SU-DHL-6 (cell line): ENCODE data around the gene FOXS1.

Source experiments
- H2AFZ ChIP-seq: fragments of 200-600 bp; sonication (generic); 2 replicates; pipeline ENCODE4 v1.6.1; 2014; ENCODE audit warnings: low read depth, mild to moderate bottlenecking, moderate library complexity, mixed read lengths, antibody characterized with exemption, low read length; ENCODE audit not compliant: severe bottlenecking
- H3F3A ChIP-seq: fragments of 200-600 bp; shearing (Covaris generic); 2 replicates; pipeline ENCODE4 v1.6.0; 2016; ENCODE audit warnings: antibody characterized with exemption, mild to moderate bottlenecking; ENCODE audit not compliant: insufficient read depth
- H3K27ac ChIP-seq: fragments of 200-600 bp; sonication (generic); 2 replicates; pipeline ENCODE4 v1.5.1; 2016; ENCODE audit warnings: low read depth, mild to moderate bottlenecking, low read length, moderate library complexity, mixed read lengths
- H3K27me3 ChIP-seq: fragments of 200-600 bp; sonication (generic), shearing (Covaris generic); 2 replicates; pipeline ENCODE4 v1.6.0; 2014; ENCODE audit warnings: mild to moderate bottlenecking, low read length
- H3K36me3 ChIP-seq: fragments of 200-600 bp; sonication (generic); 2 replicates; pipeline ENCODE4 v1.6.1; 2014; ENCODE audit warnings: mild to moderate bottlenecking, low read length, mixed read lengths
- H3K4me2 ChIP-seq: fragments of 300-600, 200-600 bp; shearing (Covaris generic), sonication (generic); 2 replicates; pipeline ENCODE4 v1.6.0; 2014; ENCODE audit warnings: low read length, low read depth, mild to moderate bottlenecking; ENCODE audit not compliant: poor library complexity, severe bottlenecking
- H3K4me3 ChIP-seq: fragments of 200-600 bp; sonication (generic); 2 replicates; pipeline ENCODE4 v1.5.1; 2014; ENCODE audit warnings: antibody characterized with exemption, low read length, mild to moderate bottlenecking, mixed read lengths; ENCODE audit not compliant: insufficient read depth, poor library complexity, severe bottlenecking
- H3K79me2 ChIP-seq: fragments of 200-600 bp; sonication (generic); 2 replicates; pipeline ENCODE4 v1.6.1; 2014; ENCODE audit warnings: mild to moderate bottlenecking, low read length, moderate library complexity; ENCODE audit not compliant: insufficient read depth
- H3K9ac ChIP-seq: fragments of 200-600 bp; sonication (generic); 2 replicates; pipeline ENCODE4 v1.7.0; 2014; ENCODE audit warnings: mild to moderate bottlenecking, low read length
- H3K9me2 ChIP-seq: fragments of 200-600 bp; sonication (generic); replicated peaks from 2 replicates; pipeline ENCODE4 v1.6.1; 2014; ENCODE audit warnings: low read length; ENCODE audit not compliant: insufficient read depth
- H3K9me3 ChIP-seq: fragments of 200-600 bp; sonication (generic); 2 replicates; pipeline ENCODE4 v1.6.1; 2014; ENCODE audit warnings: low read length, mixed read lengths; ENCODE audit not compliant: insufficient read depth
- H4K20me1 ChIP-seq: fragments of 200-600 bp; sonication (generic); 2 replicates; pipeline ENCODE4 v1.6.1; 2014; ENCODE audit warnings: low read depth, mild to moderate bottlenecking, antibody characterized with exemption, low read length, moderate library complexity, mixed read lengths
- CTCF ChIP-seq: fragments of 200-600 bp; sonication (generic); IDR thresholded peaks from one replicate; pipeline ENCODE4 v1.5.1; 2017; ENCODE audit warnings: antibody characterized with exemption, mild to moderate bottlenecking, low read length, moderate library complexity; ENCODE audit not compliant: insufficient read depth, poor library complexity, severe bottlenecking
- EZH2phosphoT487 ChIP-seq: fragments of 200-600 bp; sonication (generic), shearing (Covaris generic); conservative IDR thresholded peaks from 2 replicates; pipeline ENCODE4 v1.6.1; 2018; ENCODE audit warnings: mild to moderate bottlenecking, antibody characterized with exemption, low read length, moderate library complexity, mixed read lengths

FOXS1 gene

GRCh38 chr20:31870726-31871617 is 25.6 kb upstream of the FOXS1 start:
- Histone ChIP-seq H3F3A (no peaks in the 10 kb centered on the region), H3K36me3 (no peaks in the 10 kb centered on the region), H3K79me2 (no peaks in the 10 kb centered on the region), H3K4me2 (peak overlapping the region; percentile 58), H3K27me3 (no peaks in the 10 kb centered on the region), H3K27ac (no peak overlapping the region), H2AFZ (peak overlapping the region; percentile 92), H3K9ac (peak overlapping the region; percentile 56), H3K4me3 (peak overlapping the region; percentile 47), H4K20me1 (no peaks in the 10 kb centered on the region), H3K9me3 (no peaks in the 10 kb centered on the region), H3K9me2 (no peaks in the 10 kb centered on the region)
- TF ChIP-seq CTCF (no peak), EZH2phosphoT487 (no peak)

DNA sequence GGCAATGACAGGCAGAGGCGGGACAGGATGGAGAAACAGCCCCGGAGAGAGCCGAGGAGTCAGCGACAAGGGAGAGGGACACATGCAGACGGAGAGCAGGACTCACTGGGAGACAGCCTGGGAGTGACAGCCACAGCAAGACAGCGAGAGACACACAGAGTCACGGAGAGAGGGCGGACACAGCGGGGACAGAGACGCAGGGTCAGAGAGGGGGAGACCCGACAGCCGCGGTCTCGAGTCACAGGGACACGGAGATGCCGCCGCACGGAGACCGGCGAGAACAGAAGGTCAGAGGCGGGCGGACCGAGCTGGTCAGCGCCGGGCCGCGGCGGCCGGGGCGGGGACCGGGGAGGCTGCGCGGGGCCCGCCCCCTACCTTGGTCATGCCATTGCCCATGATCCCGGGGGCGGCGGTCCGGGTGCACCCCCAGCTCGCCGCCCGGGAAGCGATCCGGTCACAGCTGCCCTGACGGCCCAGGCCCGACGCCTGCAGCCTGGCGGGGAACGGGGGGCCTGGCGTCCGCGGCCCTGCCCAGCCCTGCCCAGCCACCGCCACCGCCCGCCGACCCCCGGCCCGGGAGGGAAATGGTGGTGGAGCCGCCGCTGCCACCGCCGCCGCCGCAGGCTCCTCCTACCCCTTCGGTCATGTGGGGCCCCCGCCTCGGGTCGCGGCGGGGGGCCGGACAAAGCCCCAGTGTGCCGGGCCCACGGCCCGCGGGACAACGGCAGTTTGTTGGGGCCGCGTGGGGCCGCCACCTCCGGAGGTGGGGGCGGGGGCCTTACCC is 24.7 kb upstream of the FOXS1 start, which contains the start of the genes DUSP15 and TTLL9:
Gene DUSP15 (minus strand): TSS at position 586 of the 784 bp plus-strand sequence. CDS start 190 bp downstream, at position 396.
Gene TTLL9 (plus strand): TSS at position 693 of the 784 bp plus-strand sequence. CDS start 493 bp downstream, outside the sequence.
- H3K9me3 ChIP-seq, result no peaks in the 10 kb centered on the region
- no peaks in the 10 kb centered on the region for H4K20me1 ChIP-seq
- no peaks in the 10 kb centered on the region for H3K79me2 ChIP-seq
- H3K4me2 ChIP-seq, result peak within 1 kb of the TSS; percentile 58
- peak within 1 kb of the TSS; percentile 92 for H2AFZ ChIP-seq
- H3K9me2 ChIP-seq, result no peaks in the 10 kb centered on the region
- no peaks in the 10 kb centered on the region for H3K36me3 ChIP-seq
- no peaks in the 10 kb centered on the region for H3F3A ChIP-seq
- peak within 1 kb of the TSS; percentile 47 for H3K4me3 ChIP-seq
- no peaks in the 10 kb centered on the region for H3K27me3 ChIP-seq
- TF ChIP-seq EZH2phosphoT487 (0 out of 2 replicates have a peak, but pooled peaks have one; percentile 84), CTCF (no peak)
- H3K27ac ChIP-seq, result no peak within 1 kb of the TSS
- peak within 1 kb of the TSS; percentile 56 for H3K9ac ChIP-seq

DNA sequence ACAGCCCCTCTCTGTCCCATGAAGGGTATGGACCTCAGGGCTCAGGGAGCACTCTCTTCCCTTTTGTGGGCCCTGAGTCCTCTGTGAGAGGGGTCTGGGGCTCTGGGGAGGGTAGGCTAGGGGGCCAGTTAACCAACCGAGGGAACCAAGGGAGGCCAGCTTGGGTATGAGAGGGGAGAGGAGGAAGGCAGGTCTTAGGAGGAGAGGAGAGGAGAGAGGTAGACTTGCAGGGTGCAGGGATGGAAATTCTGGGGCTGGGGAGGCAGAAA is 24.2 kb upstream of the FOXS1 start:
- no peak overlapping the region for H3K27ac ChIP-seq
- no peak overlapping the region for H3K4me3 ChIP-seq
- H3K27me3 ChIP-seq, result no peaks in the 10 kb centered on the region
- H4K20me1 ChIP-seq, result no peaks in the 10 kb centered on the region
- TF ChIP-seq CTCF (no peak), EZH2phosphoT487 (no peak)
- H3K9ac ChIP-seq, result peak overlapping the region; percentile 56
- H3F3A ChIP-seq, result no peaks in the 10 kb centered on the region
- H3K36me3 ChIP-seq, result no peaks in the 10 kb centered on the region
- H3K4me2 ChIP-seq, result peak overlapping the region; percentile 58
- no peaks in the 10 kb centered on the region for H3K79me2 ChIP-seq
- peak overlapping the region; percentile 92 for H2AFZ ChIP-seq
- H3K9me2 ChIP-seq, result no peaks in the 10 kb centered on the region
- no peaks in the 10 kb centered on the region for H3K9me3 ChIP-seq
